H1 (cell line): ENCODE data around the gene ASIP. TPM values are rescaled to one million over a fixed set of nuclear protein-coding genes. Genes with fewer than 3 reads are reported as not detected.

Source experiments
- BACH1 ChIP-seq: IDR thresholded peaks from 2 replicates; pipeline ENCODE4 v1.6.1; 2012; ENCODE audit warnings: low read length, improper control_type of control experiment
- SUZ12 ChIP-seq: fragments of 200-600 bp; sonication (generic); IDR thresholded peaks from 2 replicates; pipeline ENCODE4 v1.6.1; 2012; ENCODE audit warnings: mild to moderate bottlenecking, inconsistent platforms, low read length, moderate library complexity, mixed read lengths
- polyA plus RNA-seq, 7 experiments: library from polyadenylated mRNA; depleted of rRNA in 3 of 7; stranded (reverse) in 5 of 7; unstranded in 2 of 7; fragments of >200 nt in 5 of 7; fragments of 200-250 nt in 2 of 7; gene quantifications; 1 replicate in 5 of 7; 2 replicates in 1 of 7; 4 replicates in 1 of 7; pipeline versions ENCODE4 v1.2.1 to v1.2.3, GENCODE V29; 2011 to 2013; ENCODE audit warnings: missing spikeins in 2 of 7, mixed read lengths in 2 of 7
- total RNA-seq: library from RNA; stranded (reverse); fragmentation: NEBNext Ultra II Directional; extraction: Animal tissue kit (Norgen Biotek cat#: 25700); gene quantifications from 2 replicates; pipeline ENCODE4 v1.2.1, GENCODE V29; 2021

Gene ASIP
- total and polyA plus RNA-seq, 2 of the 8 experiments (the other 6 are each of a cell fraction or from before 2014, with no cell fraction given), result not detected

DNA sequence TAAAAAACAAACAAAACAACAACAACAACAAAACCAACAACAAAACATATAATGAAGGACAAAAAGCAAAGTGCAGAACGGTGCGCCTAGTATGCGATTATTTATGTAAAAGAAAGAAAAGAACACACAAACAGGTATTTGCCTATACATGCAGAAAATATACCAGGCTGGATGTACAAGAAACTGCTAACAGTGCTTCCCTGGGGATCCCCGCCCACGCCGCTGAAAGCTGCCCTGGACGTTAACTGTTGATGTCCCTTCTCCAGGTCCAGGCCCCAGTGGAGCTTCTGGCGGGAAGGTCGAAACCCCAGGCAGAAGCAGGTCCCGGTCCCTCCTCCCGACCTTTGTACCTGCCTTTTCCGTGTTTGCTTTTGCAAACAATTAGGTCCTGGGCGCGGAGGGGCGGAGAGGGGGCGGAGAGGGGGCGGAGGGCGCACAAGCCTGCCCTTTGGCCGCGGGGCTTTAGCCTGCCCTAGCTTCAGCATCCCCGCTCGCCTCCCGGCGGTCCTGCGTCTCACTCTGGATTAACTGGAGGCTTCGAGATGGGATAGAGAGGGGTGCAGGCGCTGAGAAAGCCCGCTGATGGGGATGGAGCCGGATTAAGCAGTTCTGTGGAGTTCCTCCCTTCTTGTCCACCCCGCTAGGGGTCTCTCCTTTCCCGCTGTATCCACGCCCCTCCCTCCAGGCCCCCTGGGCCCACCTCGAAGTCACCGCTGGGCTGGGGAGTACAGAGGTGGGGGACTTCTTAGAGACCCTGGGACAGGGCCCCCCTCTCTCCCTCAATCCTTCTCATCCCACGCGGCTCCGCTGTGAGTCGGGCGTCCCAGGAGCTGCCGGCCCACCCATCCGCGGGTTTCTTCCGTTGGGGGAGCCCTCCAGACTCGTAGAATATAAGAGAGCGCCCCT is 70.1 kb downstream of the ASIP start (continued):
- TF ChIP-seq SUZ12, result peak; percentile 39; the same call in 1 of the 2 replicates
- TF ChIP-seq BACH1, result peak; percentile 78
